Astrocyte (in vitro differentiated cells and primary cell): ENCODE measurements around the gene PCK1. TPM values are rescaled to one million over a fixed set of nuclear protein-coding genes. Genes with fewer than 3 reads are reported as not detected.

Source experiments
- DNase-seq: peaks from one replicate; pipeline ENCODE4 v3.0.0-alpha.2; 2010; ENCODE audit warnings: low read depth
- FAIRE-seq: peaks from 2 replicates; lab custom pipeline; 2011; peaks lifted over from hg19 to GRCh38; lab: Jason Lieb, UNC
- H2AFZ ChIP-seq: 2 replicates; pipeline ENCODE4 v1.6.0; 2012; ENCODE audit warnings: low read depth, low read length, inconsistent platforms
- H3K27ac ChIP-seq: 2 replicates; pipeline ENCODE4 v1.5.1; 2011; ENCODE audit warnings: low read depth, low read length, inconsistent platforms
- H3K27me3 ChIP-seq: 2 replicates; pipeline ENCODE4 v1.6.0; 2011; ENCODE audit warnings: low read length, inconsistent platforms; ENCODE audit not compliant: insufficient read depth
- H3K36me3 ChIP-seq: 2 replicates; pipeline ENCODE4 v1.5.1; 2011; ENCODE audit warnings: low read length, inconsistent platforms; ENCODE audit not compliant: insufficient read depth
- H3K4me1 ChIP-seq: 2 replicates; pipeline ENCODE4 v1.5.1; 2011; ENCODE audit warnings: low read length, inconsistent platforms; ENCODE audit not compliant: insufficient read depth
- H3K4me2 ChIP-seq: 2 replicates; pipeline ENCODE4 v1.6.0; 2012; ENCODE audit warnings: low read length, inconsistent platforms
- H3K4me3 ChIP-seq: 2 replicates; pipeline ENCODE4 v1.5.1; 2011; ENCODE audit warnings: low read depth, mild to moderate bottlenecking, low read length, inconsistent platforms; ENCODE audit not compliant: insufficient read depth
- H3K79me2 ChIP-seq: 2 replicates; pipeline ENCODE4 v1.6.0; 2012; ENCODE audit warnings: mild to moderate bottlenecking, low read length, inconsistent platforms; ENCODE audit not compliant: insufficient read depth
- H3K9ac ChIP-seq: 2 replicates; pipeline ENCODE4 v1.6.0; 2012; ENCODE audit warnings: mild to moderate bottlenecking, low read length, inconsistent platforms
- H3K9me3 ChIP-seq: 2 replicates; pipeline ENCODE4 v1.5.1; 2012; ENCODE audit warnings: low read depth, mild to moderate bottlenecking, low read length, inconsistent platforms; ENCODE audit not compliant: insufficient read depth
- H4K20me1 ChIP-seq: 2 replicates; pipeline ENCODE4 v1.6.0; 2012; ENCODE audit warnings: low read length, inconsistent platforms; ENCODE audit not compliant: insufficient read depth
- H3K27ac Mint-ChIP-seq: one replicate; pipeline ENCODE4 v1.8.0; 2021; ENCODE audit warnings: mild to moderate bottlenecking, mixed read lengths; ENCODE audit not compliant: unreplicated experiment
- H3K27me3 Mint-ChIP-seq: one replicate; pipeline ENCODE4 v1.8.0; 2021; ENCODE audit warnings: low read depth, mixed read lengths; ENCODE audit not compliant: unreplicated experiment
- H3K36me3 Mint-ChIP-seq: one replicate; pipeline ENCODE4 v1.8.0; 2021; ENCODE audit warnings: low read depth, mixed read lengths; ENCODE audit not compliant: unreplicated experiment
- H3K4me1 Mint-ChIP-seq: one replicate; pipeline ENCODE4 v1.8.0; 2021; ENCODE audit warnings: low read depth, mixed read lengths; ENCODE audit not compliant: unreplicated experiment
- H3K4me3 Mint-ChIP-seq: one replicate; pipeline ENCODE4 v1.8.0; 2021; ENCODE audit warnings: mild to moderate bottlenecking, moderate library complexity, mixed read lengths; ENCODE audit not compliant: unreplicated experiment
- H3K9me3 Mint-ChIP-seq: one replicate; pipeline ENCODE4 v1.8.0; 2021; ENCODE audit warnings: mild to moderate bottlenecking, mixed read lengths; ENCODE audit not compliant: unreplicated experiment
- CTCF ChIP-seq: IDR thresholded peaks from 2 replicates; pipeline ENCODE4 v1.5.1; 2011; ENCODE audit warnings: low read depth, mild to moderate bottlenecking, inconsistent platforms, low read length, moderate library complexity; ENCODE audit not compliant: insufficient read depth
- EZH2 ChIP-seq: IDR thresholded peaks from 2 replicates; pipeline ENCODE4 v1.6.1; 2012; ENCODE audit warnings: mild to moderate bottlenecking, low read length, inconsistent platforms; ENCODE audit not compliant: insufficient read depth
- total RNA-seq: library from RNA; stranded (reverse); gene quantifications from 2 replicates; pipeline ENCODE4 v1.2.1, GENCODE V29; 2021

The PCK1 gene
- total RNA-seq, 1 donor from 2014 or later = not detected

GRCh38 chr20:57540890-57541580 is 19.9 kb upstream of the PCK1 start:
- peaks cover 65% of the 10 kb centered on the region for H3K27me3 Mint-ChIP-seq
- Histone ChIP-seq H4K20me1 (no peaks in the 10 kb centered on the region), H3K4me2 (no peak overlapping the region), H3K27me3 (peaks cover 63% of the 10 kb centered on the region), H3K9me3 (peaks cover 12% of the 10 kb centered on the region), H2AFZ (no peak overlapping the region), H3K36me3 (no peaks in the 10 kb centered on the region), H3K27ac (no peak overlapping the region), H3K4me3 (no peak overlapping the region), H3K79me2 (no peaks in the 10 kb centered on the region), H3K4me1 (no peaks in the 10 kb centered on the region), H3K9ac (no peak overlapping the region)
- H3K36me3 Mint-ChIP-seq = peaks cover 2% of the 10 kb centered on the region
- no peak overlapping the region for H3K27ac Mint-ChIP-seq
- no peak for FAIRE-seq
- DNase-seq = no peak
- no peaks in the 10 kb centered on the region for H3K4me1 Mint-ChIP-seq
- H3K9me3 Mint-ChIP-seq = peaks cover 13% of the 10 kb centered on the region
- no peak overlapping the region for H3K4me3 Mint-ChIP-seq
- no peak for TF ChIP-seq CTCF
- TF ChIP-seq EZH2 = no peak

- no peak overlapping the region for H2AFZ ChIP-seq
- FAIRE-seq (no peak), DNase-seq (no peak)
- H3K27me3 Mint-ChIP-seq = peaks cover 56% of the 10 kb centered on the region
- H3K4me1 ChIP-seq = no peaks in the 10 kb centered on the region
- H3K4me3 ChIP-seq = no peak overlapping the region
- H3K4me2 ChIP-seq = no peak overlapping the region
- no peaks in the 10 kb centered on the region for H3K79me2 ChIP-seq
- H3K9me3 ChIP-seq = no peaks in the 10 kb centered on the region
- H3K27ac ChIP-seq = no peak overlapping the region
- TF ChIP-seq EZH2 = no peak
- no peak for TF ChIP-seq CTCF
- H3K4me3 Mint-ChIP-seq = no peak overlapping the region
- H3K4me1 Mint-ChIP-seq = no peaks in the 10 kb centered on the region
- no peak overlapping the region for H3K27ac Mint-ChIP-seq
- no peaks in the 10 kb centered on the region for H4K20me1 ChIP-seq
- peaks cover 4% of the 10 kb centered on the region for H3K36me3 Mint-ChIP-seq
- peaks cover 65% of the 10 kb centered on the region for H3K27me3 ChIP-seq
- H3K36me3 ChIP-seq = no peaks in the 10 kb centered on the region
- no peak overlapping the region for H3K9ac ChIP-seq
- peaks cover 2% of the 10 kb centered on the region for H3K9me3 Mint-ChIP-seq
Observed at GRCh38 chr20:57543754-57544153, 17.2 kb upstream of the PCK1 start.

DNA sequence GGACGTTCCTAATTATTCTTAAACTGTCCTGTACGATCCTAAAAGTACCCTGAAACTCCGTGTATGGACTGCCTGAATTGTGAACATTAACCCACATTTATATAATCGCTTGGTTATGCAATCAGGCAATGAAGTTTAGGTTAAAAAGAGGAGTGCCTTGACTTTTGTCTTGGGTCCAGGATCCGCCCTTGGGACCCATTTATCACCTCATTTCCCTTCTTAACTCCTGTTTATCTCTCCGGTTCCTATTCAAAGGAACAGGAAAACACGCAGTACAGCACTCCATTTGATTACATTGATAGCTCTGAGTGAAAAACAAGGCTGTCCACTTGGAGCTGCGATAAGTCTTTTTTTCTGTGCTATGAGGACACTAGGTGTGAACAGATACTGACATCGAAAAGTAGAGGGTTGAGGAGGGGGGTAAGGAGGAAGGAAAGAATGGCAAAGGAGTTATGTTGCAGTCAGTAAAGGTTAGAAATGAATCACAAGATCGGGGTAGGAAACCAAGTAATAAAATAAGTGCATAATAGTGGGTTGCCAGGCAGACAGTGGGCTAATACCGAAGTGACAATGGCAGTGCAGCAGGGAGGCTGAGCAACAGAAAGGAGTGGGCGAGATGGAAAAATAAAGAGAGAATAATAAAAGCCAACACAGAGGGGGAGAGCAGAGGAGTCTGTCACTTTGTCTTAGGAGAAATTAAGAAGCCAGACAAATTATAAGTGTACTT is 15.9 kb upstream of the PCK1 start:
- no peak for FAIRE-seq

More for the DNA sequence above, 15.9 kb upstream of the PCK1 start:
- no peak overlapping the region for H3K9ac ChIP-seq
- peaks cover 4% of the 10 kb centered on the region for H3K36me3 Mint-ChIP-seq
- no peak overlapping the region for H3K4me3 ChIP-seq
- no peak for TF ChIP-seq EZH2
- no peak for TF ChIP-seq CTCF
- peaks cover 50% of the 10 kb centered on the region for H3K27me3 Mint-ChIP-seq
- H3K4me1 ChIP-seq = no peaks in the 10 kb centered on the region
- no peaks in the 10 kb centered on the region for H3K4me1 Mint-ChIP-seq
- no peak for DNase-seq
- H3K9me3 ChIP-seq = no peaks in the 10 kb centered on the region
- H3K27ac Mint-ChIP-seq = no peak overlapping the region
- peaks cover 68% of the 10 kb centered on the region for H3K27me3 ChIP-seq
- no peak overlapping the region for H3K4me3 Mint-ChIP-seq
- H2AFZ ChIP-seq = no peak overlapping the region
- no peak overlapping the region for H3K27ac ChIP-seq
- no peaks in the 10 kb centered on the region for H3K79me2 ChIP-seq
- no peaks in the 10 kb centered on the region for H4K20me1 ChIP-seq
- H3K4me2 ChIP-seq = no peak overlapping the region
- H3K9me3 Mint-ChIP-seq = peaks cover 2% of the 10 kb centered on the region
- H3K36me3 ChIP-seq = no peaks in the 10 kb centered on the region
